Measurements from ENCODE around the gene MCTP1. TPM values are rescaled to one million over a fixed set of nuclear protein-coding genes. Genes with fewer than 3 reads are reported as not detected.

The MCTP1 gene
- total and polyA plus RNA-seq, 10 of the 15 experiments (the other 5 are each of a cell fraction or from before 2014, with no cell fraction given) = 12.6 to 45.9 (median 18.8) TPM

- Histone ChIP-seq H4K20me1 (ENCODE audit: control insufficient read depth, insufficient read depth) (no peaks in the 10 kb centered on the region), H3K27ac (ENCODE audit: control insufficient read depth, insufficient read depth) (no peak overlapping the region), H3K9ac (ENCODE audit: control insufficient read depth, insufficient read depth, low read length) (no peak overlapping the region), H3K9me3 (replicated peaks; ENCODE audit: control insufficient read depth, insufficient read depth, low read length) (peaks cover 6% of the 10 kb centered on the region), H3K36me3 (ENCODE audit: control insufficient read depth in 2 of 2, insufficient read depth in 2 of 2, low read length in 1 of 2) (no peaks in the 10 kb centered on the region), H2AFZ (ENCODE audit: control insufficient read depth, low read depth, low read length) (no peak overlapping the region), H3K27me3 (replicated peaks in 1 of 2; ENCODE audit: control insufficient read depth in 2 of 2, insufficient read depth in 2 of 2, low read length in 1 of 2) (no peaks in the 10 kb centered on the region), H3K4me1 (ENCODE audit: control insufficient read depth, insufficient read depth, low read length) (no peaks in the 10 kb centered on the region; the same call in 1 of the 2 replicates), H3K4me3 (no peak overlapping the region), H3K4me2 (ENCODE audit: control insufficient read depth, insufficient read depth) (no peak overlapping the region), H3K79me2 (ENCODE audit: control insufficient read depth, insufficient read depth, low read length) (peaks cover 7% of the 10 kb centered on the region)
- POLR2A ChIA-PET = interaction anchor here (1.6 kb wide), 1 partner anchor 16 kb away, joined by 4 read pairs; no protein-coding TSS in a partner anchor
- in situ Hi-C loops (cut with MboI) = no loop called here
- no TSS peak for BruUV-seq (replicated peaks)
- CTCF ChIA-PET = interaction anchor here (7.5 kb wide), 1 partner anchor 11 kb away, joined by 46 read pairs; no protein-coding TSS in a partner anchor
- ATAC-seq (peak; percentile 44; the same call in 2 of the 3 replicates), DNase-seq (ENCODE audit: low read depth, low spot score) (no peak), FAIRE-seq (no peak)
- SMC1A ChIA-PET (ENCODE audit: uncharacterized antibody, unreplicated experiment) = interaction anchor here (0.7 to 8.2 kb wide), 7 partner anchors 10 to 60 kb away, joined by 3 to 73 read pairs (median 4); no protein-coding TSS in a partner anchor
- RAD21 ChIA-PET (ENCODE audit: unreplicated experiment) = interaction anchor here (0.7 to 1.8 kb wide), 2 partner anchors 15 to 33 kb away, joined by 3 to 4 read pairs; no protein-coding TSS in a partner anchor
- TF ChIP-seq EZH2 (IDR thresholded peaks at IDR 0.05; ENCODE audit: borderline replicate concordance, control insufficient read depth, low read depth, low read length) = no peak
- TF ChIP-seq TCF7 (IDR thresholded peaks at IDR 0.05; ENCODE audit: borderline replicate concordance) = no peak
- no peak for TF ChIP-seq TARDBP (IDR thresholded peaks at IDR 0.05; ENCODE audit: borderline replicate concordance)
- no peak for TF ChIP-seq SPI1 (IDR thresholded peaks at IDR 0.05; ENCODE audit: borderline replicate concordance, insufficient read depth, low read depth, low read length)
- no peak for TF ChIP-seq ZNF24 (IDR thresholded peaks at IDR 0.05)
- TF ChIP-seq BHLHE40 (IDR thresholded peaks at IDR 0.05; ENCODE audit: borderline replicate concordance in 1 of 2, low read depth in 2 of 2, low read length in 1 of 2) = no peak
- no peak for TF ChIP-seq SMAD5 (IDR thresholded peaks at IDR 0.05; ENCODE audit: low read depth)
- TF ChIP-seq ZBTB11 (CRISPR knock-in tag; IDR thresholded peaks at IDR 0.05) = no peak
- TF ChIP-seq SRF (IDR thresholded peaks at IDR 0.05; ENCODE audit: low read depth in 2 of 2, low read length in 2 of 2) = no peak
- TF ChIP-seq USF1 (IDR thresholded peaks at IDR 0.05; ENCODE audit: borderline replicate concordance, extremely low read length, insufficient read depth, low read depth, low read length) = no peak
- no peak for TF ChIP-seq SMC3 (IDR thresholded peaks at IDR 0.05; ENCODE audit: borderline replicate concordance, low read length)
- TF ChIP-seq STAT3 (IDR thresholded peaks at IDR 0.05; ENCODE audit: low read depth, low read length) = no peak
- no peak for TF ChIP-seq ZNF687 (IDR thresholded peaks at IDR 0.05)
- TF ChIP-seq CBFB (IDR thresholded peaks at IDR 0.05; ENCODE audit: low read depth) = no peak
- TF ChIP-seq PAX8 (IDR thresholded peaks at IDR 0.05) = no peak
- intact Hi-C loops (cut with micrococcal nuclease; ENCODE audit: unreplicated experiment) = no loop called here
Measured at GRCh38 chr5:95043234-95043633, 241.7 kb downstream of the MCTP1 start.

All from GM12878 (cell line).